Measurements from ENCODE around the gene FRMD3.

Gene FRMD3

DNA sequence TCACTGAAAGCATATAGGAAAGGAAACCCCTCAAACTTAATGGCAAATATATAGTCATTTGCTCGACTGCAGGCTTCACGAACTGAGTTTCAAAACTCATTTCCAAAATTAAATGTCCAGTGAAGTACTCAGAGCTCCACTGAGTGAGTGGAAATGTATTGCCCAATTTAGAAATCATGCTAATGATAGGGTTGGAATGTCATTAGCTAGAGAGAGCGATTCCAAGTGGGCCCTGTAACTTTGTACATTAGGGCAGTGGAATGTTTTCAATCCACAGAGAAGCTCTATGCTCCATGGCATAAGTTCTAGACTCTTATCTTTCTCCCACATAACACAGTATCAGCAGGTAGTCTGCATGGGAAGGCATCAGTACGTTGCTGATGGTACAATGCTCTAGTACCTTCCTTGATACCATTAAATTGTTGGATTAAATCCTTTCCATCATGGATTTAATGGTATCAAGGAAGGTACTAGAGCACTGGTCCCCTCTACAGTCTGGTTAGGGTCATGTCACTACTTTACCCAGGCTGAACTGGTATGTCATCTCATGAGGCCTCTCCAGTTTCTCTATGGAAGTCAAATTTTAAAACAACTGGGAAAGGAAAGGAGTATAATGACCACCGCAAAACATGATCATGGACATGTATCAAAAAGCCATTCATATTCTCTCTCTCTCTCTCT lies 292.1 kb downstream of the FRMD3 start:
- TF ChIP-seq GATA2 (IDR thresholded peaks at IDR 0.05; ENCODE audit: low read depth, low read length) (no peak), GATA3 (IDR thresholded peaks at IDR 0.05; ENCODE audit: low read depth, low read length) (no peak)

DNA sequence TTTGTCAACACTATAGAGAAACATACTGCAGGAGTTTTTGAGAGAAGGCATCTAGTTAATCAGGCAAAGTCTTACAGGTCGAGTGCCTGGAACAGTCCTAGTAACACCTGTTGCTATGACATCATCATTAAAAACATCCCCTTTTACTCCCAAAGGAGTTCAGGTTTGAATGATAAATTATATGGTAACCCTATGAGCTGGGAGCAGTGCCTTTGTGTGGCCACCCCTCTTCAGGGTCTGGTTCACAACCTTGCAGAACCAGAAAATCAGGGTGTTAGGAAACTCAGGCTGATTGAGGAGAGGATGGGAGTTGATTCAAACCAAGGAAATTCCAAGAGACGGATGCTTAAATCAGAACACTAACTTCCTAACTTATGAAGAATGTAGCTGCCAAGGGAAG lies 296.1 kb downstream of the FRMD3 start:
- TF ChIP-seq GATA3 (IDR thresholded peaks at IDR 0.05; ENCODE audit: low read depth, low read length) = no peak

DNA sequence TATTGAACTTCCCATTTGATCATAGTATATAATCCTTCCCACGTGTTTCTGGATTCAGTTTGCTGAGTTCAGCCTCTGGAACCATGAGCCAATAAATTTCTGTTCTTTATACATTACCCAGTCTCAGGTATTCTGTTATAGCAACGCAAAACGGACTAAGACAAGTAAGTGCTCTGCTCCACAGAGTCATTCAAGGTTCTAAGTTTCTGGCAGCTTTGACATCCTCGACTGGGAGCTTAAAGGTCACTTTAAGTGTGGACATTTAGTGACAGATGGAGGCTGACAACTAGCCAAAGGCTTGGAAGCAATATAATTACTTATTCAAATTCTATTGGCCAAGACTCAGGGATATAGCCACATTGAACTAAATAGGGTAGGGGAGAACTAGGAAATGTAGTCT lies 297.5 kb downstream of the FRMD3 start:
- TF ChIP-seq GATA2 (IDR thresholded peaks at IDR 0.05; ENCODE audit: low read depth, low read length) (no peak), GATA3 (IDR thresholded peaks at IDR 0.05; ENCODE audit: low read depth, low read length) (no peak)

DNA sequence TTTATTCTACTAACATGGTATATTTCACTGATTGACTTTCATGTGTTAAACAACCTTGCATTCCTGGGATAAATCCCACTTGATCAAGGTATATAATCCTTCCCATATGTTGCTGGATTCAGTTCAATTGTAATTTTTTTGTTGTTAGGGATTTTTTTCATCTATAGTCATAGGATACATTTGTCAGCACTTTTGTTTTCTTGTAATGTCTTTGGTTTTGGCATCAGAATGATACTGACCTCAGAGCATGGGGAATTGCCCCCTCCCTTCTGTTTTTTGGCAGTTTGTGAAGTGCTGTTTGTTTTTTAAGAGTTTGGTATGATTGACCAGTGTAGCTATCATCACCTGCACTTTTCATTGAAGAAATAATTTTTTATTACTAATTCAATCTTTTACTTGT lies 298.5 kb downstream of the FRMD3 start:
- TF ChIP-seq GATA3 (IDR thresholded peaks at IDR 0.05; ENCODE audit: low read depth, low read length) = no peak
- no peak for TF ChIP-seq GATA2 (IDR thresholded peaks at IDR 0.05; ENCODE audit: low read depth, low read length)

DNA sequence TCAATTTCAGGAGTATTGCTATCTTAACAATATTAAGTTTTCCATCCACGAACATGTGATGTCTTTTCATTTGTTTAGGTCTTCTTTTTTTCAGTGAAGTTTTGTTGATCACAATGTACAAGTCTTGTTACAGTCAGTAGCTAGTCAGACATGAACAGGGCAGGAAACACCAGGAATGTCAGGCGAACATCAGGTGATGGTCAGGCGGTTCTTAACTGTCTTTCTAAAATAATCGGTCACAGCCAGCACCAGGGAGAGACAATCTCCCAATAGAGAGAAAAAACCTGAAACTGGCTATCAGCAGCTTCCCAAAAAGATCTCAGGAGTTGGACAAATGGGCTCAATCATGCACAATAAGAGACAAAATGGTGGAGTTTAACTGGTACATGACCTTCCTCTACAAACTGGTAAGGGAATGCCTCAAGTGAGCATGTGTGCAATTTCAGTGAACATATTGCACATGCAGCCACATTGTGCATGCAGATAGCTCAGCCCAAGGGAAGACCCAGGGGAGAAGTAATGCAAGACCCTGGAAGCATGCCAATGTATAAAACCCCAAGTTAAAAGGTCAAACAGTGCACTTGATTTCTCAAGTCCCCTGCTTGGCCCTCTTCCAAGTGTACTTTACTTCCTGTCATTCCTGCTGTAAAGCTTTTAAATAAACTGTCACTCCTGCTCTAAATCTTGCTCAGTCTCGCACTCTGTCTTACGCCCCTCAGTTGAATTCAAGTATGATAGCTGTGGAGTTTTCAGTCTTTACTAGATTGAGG lies 299.1 kb downstream of the FRMD3 start:
- TF ChIP-seq GATA3 (IDR thresholded peaks at IDR 0.05; ENCODE audit: low read depth, low read length) (no peak), GATA2 (IDR thresholded peaks at IDR 0.05; ENCODE audit: low read depth, low read length) (no peak)

DNA sequence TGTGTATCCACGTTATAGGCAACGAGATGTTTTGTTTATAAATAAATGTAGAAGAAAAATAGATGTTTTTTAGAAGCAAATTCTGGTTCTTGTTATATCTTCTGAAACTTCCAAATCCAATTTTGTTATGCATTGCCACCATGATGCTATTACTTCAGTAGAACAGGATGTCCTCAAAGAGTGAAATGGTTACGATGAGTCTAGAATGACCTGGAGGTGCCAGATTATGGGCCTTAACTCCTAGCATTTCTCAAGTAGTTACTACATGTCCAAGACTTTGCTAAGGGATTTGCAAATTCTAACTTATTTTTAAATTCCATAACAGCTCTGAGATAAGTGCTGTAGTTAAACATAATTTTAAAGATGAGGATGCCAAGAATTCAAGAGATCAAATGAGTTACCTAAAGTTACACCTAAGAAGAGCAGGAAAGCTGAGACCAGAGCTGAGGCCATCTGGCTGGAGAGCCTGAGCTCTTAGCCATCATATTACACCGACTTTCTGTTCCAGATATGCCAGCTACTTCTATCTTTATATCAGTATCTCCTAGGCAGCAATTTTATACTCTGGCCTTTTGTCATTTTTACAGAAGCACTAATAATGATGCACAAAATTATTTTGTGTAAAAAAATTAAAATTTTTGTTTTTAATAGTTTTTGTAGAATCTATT lies 302.0 kb downstream of the FRMD3 start:
- TF ChIP-seq GATA3 (IDR thresholded peaks at IDR 0.05; ENCODE audit: low read depth, low read length) (no peak), GATA2 (IDR thresholded peaks at IDR 0.05; ENCODE audit: low read depth, low read length) (no peak)

DNA sequence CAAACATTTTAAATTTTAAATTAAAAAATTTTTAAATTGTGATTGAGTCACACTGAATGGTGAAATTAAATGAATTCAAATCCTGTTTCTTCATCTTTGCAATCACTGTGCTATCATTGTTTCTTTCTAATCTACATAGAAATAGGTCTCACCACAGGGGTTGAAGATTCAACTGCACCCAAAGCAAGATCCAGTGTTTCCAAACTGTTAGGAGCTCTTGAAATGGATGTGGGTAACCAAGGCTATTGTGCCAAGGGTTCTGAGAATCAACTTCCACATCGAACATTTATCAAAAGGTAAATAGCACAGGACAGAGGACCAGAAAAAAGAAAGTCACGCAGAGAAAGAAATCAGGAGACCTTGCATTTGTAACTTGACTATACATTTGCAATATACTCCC lies 302.7 kb downstream of the FRMD3 start:
- TF ChIP-seq GATA3 (IDR thresholded peaks at IDR 0.05; ENCODE audit: low read depth, low read length) = no peak
- TF ChIP-seq GATA2 (IDR thresholded peaks at IDR 0.05; ENCODE audit: low read depth, low read length) = no peak

DNA sequence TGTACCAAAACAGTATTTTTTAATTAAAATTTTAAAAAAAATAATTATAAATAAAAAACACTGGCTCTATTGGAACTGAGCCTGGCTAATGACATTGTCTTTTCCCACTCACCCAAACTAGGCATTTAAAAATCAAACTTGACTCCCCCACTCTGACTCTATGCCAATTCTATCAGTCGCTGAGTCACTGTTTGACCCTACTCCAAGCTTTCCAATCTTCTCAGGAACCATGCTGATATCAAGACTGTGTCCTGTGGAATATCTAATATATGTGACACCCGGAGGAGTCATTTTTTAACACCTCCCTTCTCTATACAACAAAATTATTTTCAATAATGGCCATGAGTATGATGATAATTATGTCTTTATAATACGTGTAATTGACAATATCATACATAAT lies 303.7 kb downstream of the FRMD3 start:
- no peak for TF ChIP-seq GATA2 (IDR thresholded peaks at IDR 0.05; ENCODE audit: low read depth, low read length)
- no peak for TF ChIP-seq GATA3 (IDR thresholded peaks at IDR 0.05; ENCODE audit: low read depth, low read length)

DNA sequence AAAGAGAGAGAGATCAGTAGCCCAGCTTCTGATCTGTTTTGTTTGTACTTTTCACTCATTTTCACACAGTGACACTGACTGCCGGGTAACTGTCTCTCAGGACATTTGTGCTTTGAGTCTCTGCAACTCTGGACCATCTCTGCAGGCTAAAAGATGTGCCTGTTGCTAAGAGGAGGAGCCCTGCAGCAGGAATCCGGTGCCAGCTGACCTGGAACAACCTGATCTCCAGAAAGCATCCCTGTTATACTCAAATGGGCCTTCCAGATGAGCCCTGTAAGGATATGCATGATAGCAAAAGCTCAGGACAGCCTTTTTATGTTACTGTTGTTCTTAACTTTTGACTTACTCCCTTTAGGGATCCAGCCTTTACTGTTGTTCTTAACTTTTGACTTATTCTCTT lies 304.6 kb downstream of the FRMD3 start:
- TF ChIP-seq GATA3 (IDR thresholded peaks at IDR 0.05; ENCODE audit: low read depth, low read length) (no peak), GATA2 (IDR thresholded peaks at IDR 0.05; ENCODE audit: low read depth, low read length) (no peak)

DNA sequence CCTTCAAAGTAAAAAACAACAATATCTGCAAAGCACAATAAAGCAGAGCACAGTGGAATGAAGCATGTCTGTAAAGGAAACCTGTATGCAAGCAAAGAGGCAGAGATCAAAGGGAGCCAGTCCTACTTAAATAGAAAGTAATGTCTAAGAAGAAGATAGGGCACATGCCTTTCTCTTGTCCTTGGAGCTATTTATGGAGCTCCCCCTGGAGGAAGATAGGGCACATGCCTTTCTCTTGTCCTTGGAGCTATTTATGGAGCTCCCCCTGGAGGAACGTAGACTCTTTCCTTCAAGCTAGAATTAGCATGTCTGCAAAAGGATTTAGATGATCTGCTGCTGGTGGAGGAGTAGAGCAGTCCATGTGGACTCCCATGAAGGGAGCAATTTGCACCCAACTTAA lies 307.2 kb downstream of the FRMD3 start:
- TF ChIP-seq GATA2 (IDR thresholded peaks at IDR 0.05; ENCODE audit: low read depth, low read length) (no peak), GATA3 (IDR thresholded peaks at IDR 0.05; ENCODE audit: low read depth, low read length) (no peak)

DNA sequence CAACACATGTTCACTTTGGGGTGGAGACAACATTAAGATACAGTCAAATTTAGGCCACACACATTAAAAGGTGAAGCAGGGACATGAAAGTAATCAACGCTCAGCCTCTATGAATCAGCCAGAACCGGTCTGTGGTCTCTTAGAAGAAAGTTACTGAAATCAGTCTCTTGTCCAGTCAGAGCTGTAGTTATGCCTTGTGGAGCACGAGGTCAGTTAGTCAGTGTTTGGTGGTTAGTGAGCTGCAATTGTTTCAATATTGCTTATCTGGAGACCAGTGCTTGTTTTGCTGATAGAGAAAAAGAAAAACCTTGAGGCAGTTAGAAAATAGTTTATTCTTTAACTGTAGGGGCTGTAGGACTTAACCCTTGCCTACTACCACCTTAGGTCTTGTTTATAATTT lies 317.5 kb downstream of the FRMD3 start:
- TF ChIP-seq GATA3 (IDR thresholded peaks at IDR 0.05; ENCODE audit: low read depth, low read length) (no peak), GATA2 (IDR thresholded peaks at IDR 0.05; ENCODE audit: low read depth, low read length) (no peak)

DNA sequence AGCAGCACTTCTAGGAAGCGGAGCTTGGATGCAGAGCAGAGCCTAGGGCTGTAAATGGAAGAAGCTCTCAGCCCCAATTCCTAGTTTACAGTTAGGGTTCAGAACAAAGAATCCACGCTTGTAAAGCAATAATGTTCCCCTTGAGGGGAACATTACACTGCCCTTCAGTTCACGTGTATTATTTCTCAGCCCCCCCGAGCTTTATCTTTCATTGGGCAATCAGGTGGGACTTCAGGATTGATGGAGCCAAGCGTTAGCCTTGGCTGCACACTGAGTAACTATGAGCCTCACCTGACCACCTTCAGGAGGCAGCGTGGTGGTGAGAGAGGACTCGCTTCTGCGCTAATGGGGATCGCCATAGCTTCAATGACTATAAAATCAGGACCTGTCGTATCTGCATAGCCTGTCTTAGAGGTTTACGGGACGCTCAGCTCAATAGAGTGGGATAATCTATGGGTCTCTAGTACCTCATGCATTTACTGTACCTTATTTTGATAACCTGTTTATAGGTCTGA lies 318.2 kb downstream of the FRMD3 start:
- TF ChIP-seq GATA3 (IDR thresholded peaks at IDR 0.05; ENCODE audit: low read depth, low read length) = no peak
- no peak for TF ChIP-seq GATA2 (IDR thresholded peaks at IDR 0.05; ENCODE audit: low read depth, low read length)

DNA sequence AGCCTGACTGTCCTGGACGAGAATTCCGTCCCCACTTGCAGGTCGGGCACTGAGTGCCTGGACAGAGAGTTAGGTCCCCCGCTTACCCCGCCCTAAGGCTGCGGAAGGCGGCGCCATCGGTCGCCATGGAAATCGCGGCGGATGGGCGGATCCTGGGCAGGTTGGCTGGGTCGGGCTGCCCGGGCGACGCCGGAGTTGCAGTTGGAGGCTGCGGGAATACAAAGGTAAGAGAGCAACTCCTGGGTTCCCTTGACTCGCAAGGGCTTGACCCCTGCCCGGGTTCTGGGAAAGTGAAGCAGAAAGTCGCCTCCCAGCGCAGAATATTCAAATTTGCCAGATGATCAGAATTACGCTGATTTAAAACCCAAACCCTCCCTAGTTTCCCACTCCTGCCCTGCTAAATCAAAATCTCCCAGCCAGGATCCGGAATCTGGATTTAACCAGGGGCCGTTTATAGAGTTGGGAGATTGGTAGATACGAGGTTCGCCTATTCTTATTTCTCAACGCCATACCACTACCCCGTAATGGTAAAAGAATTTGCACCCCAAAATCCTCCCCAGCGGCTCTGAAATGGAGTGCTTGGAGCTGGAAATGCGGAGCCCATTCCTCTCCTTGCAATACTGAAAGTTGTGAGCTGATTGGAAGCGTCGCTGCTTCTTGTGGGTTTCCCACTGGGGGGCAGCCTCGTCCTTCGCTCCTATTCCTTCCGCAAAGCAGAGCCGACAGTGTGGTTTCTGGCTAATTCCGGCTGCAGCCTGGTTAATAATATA lies 318.9 kb downstream of the FRMD3 start:
- TF ChIP-seq GATA2 (IDR thresholded peaks at IDR 0.05; ENCODE audit: low read depth, low read length) (peak; percentile 40; the same call in 1 of the 2 replicates), GATA3 (IDR thresholded peaks at IDR 0.05; ENCODE audit: low read depth, low read length) (no peak)
